HepG2 (cell line): ENCODE measurements around the gene CELF2.

Source experiments
- EZH2 ChIP-seq: conservative IDR thresholded peaks from 2 replicates; pipeline ENCODE4 v1.6.1; 2012; ENCODE audit warnings: mild to moderate bottlenecking, low read depth, low read length, moderate library complexity
- FIP1L1 ChIP-seq: fragments of 200-400 bp; formaldehyde crosslinking; IDR thresholded peaks from 2 replicates; pipeline ENCODE4 v1.6.1; 2018; ENCODE audit warnings: low read depth, mild to moderate bottlenecking, low read length, moderate library complexity, borderline replicate concordance; ENCODE audit not compliant: insufficient read depth
- GTF2F1 ChIP-seq: fragments of 150-350 bp; IDR thresholded peaks from 2 replicates; pipeline ENCODE4 v1.6.1; 2014; ENCODE audit warnings: low read length
- HDAC2 ChIP-seq: sonication (generic); formaldehyde crosslinking; IDR thresholded peaks from 2 replicates; pipeline ENCODE4 v1.4.0; 2020; ENCODE audit warnings: missing genetic modification reagents
- KDM5A ChIP-seq: fragments of 200-600 bp; sonication (generic); IDR thresholded peaks from 2 replicates; pipeline ENCODE4 v1.7.0; 2018; ENCODE audit warnings: antibody characterized with exemption, mild to moderate bottlenecking, low read length, borderline replicate concordance
- MAFF ChIP-seq: IDR thresholded peaks from 2 replicates; pipeline ENCODE4 v1.6.1; 2011; ENCODE audit warnings: low read depth, low read length, improper control_type of control experiment
- MNT ChIP-seq: fragments of 450-650 bp; IDR thresholded peaks from 2 replicates; pipeline ENCODE4 v1.6.1; 2016
- MXI1 ChIP-seq: IDR thresholded peaks from 3 replicates; pipeline ENCODE4 v1.6.1; 2012; ENCODE audit warnings: low read depth, low read length, inconsistent platforms, borderline replicate concordance

GRCh38 chr10:11118686-11119085 is 101.0 kb downstream of the CELF2 start:
- TF ChIP-seq HDAC2 (CRISPR knock-in tag) (no peak), MAFF (no peak), KDM5A (no peak), GTF2F1 (no peak), EZH2 (no peak), MXI1 (no peak), FIP1L1 (no peak), MNT (no peak)
